ENCODE data around the gene MYO15B.

DNA sequence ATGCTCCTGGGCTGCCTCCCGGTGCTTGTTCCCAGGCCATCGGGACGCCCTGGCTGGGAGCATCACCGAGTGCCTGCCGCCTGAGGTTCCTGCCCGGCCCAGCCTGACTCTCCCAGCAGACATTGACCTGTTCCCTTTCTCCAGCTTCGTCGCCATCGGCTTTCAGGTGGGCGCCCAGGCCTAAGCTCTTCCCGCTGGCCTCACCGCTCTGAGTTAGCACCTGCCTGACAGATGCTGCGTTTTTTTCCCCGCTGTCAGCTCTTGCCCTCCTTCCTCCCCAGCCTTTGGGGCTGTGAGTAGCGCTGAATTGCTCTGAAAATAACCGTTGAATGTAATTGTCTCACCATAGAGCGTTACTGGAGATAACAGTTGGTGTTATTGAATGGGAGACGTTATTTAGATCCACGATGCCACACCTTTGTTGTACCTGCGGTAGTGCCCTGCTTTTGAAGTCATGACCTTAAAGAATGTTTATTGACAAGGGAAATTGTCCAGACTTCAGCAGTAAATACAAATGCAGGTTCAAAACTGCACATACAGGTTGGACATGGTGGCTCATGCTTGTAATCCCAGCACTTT, 24.3 kb downstream of the MYO15B start:
- no peak for TF ChIP-seq EZH2phosphoT487 (IDR thresholded peaks at IDR 0.05; ENCODE audit: borderline replicate concordance, low read depth, low read length)
- TF ChIP-seq, protein P1, sequence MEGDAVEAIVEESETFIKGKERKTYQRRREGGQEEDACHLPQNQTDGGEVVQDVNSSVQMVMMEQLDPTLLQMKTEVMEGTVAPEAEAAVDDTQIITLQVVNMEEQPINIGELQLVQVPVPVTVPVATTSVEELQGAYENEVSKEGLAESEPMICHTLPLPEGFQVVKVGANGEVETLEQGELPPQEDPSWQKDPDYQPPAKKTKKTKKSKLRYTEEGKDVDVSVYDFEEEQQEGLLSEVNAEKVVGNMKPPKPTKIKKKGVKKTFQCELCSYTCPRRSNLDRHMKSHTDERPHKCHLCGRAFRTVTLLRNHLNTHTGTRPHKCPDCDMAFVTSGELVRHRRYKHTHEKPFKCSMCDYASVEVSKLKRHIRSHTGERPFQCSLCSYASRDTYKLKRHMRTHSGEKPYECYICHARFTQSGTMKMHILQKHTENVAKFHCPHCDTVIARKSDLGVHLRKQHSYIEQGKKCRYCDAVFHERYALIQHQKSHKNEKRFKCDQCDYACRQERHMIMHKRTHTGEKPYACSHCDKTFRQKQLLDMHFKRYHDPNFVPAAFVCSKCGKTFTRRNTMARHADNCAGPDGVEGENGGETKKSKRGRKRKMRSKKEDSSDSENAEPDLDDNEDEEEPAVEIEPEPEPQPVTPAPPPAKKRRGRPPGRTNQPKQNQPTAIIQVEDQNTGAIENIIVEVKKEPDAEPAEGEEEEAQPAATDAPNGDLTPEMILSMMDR (conservative IDR thresholded peaks at IDR 0.05; ENCODE audit: low read length), result no peak

Measured in OCI-LY7 (cell line).